ENCODE results near the gene DENND4A.
"Not testable (repeated sequence)": the region's sequence is repeated elsewhere in the genome, so short reads cannot be mapped to it uniquely, and the experiment has no call there.

The DENND4A gene

DNA sequence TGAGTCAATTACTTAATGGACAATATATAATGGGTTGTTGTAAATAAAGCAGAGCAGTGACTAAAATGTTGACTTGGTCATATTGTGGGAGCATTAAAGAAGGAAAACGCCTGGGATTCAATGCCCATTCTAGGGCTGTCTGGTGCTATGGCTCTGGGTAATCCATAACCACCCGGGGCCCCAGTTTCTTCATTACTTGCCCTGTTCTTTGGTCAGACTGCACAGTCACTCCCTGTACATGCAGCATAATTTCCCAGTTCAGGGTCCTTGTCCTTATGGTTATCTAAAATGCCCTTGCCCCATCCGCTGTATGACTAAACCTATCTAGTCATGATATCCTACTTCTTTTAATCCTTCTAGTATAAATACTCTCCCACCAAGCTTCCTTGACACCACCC, 27.5 kb upstream of the DENND4A start:
- DNase-seq (ENCODE audit: low spot score), result no peak

DNA sequence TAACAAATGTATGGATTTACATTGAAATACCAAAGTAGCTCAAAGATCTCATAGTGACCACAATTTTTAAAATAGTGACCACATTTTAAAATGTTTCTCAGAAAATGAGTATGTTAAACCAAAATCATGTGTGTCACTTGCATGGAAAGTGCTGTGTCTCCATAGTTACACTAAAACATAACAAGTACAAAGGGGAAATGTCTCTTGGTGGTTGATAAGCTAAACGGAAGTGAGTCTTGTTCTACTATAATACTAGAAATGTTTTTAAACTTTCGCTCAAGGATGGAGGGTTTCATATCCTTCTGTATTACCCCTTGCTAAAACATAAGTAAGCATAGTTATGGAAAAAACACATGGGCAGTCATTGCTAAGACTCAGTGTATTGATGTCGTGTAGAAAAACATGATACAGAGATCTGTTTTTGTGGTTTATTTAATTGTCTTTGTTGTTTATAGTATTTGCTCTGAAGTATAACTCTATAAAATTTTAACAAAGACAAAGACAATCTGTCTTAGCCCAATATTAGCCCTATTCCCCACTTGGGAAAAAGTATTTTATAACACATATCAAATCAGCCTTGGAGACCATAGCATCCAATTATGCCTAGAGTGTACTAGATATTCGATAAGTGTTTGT, 27.0 kb upstream of the DENND4A start:
- no peak for DNase-seq (ENCODE audit: low spot score)

DNA sequence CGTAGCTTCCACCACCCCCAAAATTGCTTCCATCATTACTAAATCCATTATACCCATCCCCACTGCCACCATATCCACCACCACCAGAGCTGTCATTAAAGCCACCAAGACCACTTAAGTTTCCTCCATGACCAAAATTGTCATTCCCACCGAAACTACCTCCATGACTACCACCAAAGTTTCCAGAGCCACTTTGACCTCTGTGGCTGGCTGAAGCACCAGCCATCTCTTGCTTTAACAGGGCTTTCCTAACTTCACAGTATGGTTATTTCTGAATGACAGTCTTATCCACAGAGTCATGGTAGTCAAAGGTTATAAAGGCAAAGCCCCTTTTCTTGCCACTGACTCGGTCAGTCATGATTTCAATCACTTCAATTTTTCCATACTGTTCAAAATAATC, 24.3 kb upstream of the DENND4A start:
- no peak for DNase-seq (ENCODE audit: low spot score)

DNA sequence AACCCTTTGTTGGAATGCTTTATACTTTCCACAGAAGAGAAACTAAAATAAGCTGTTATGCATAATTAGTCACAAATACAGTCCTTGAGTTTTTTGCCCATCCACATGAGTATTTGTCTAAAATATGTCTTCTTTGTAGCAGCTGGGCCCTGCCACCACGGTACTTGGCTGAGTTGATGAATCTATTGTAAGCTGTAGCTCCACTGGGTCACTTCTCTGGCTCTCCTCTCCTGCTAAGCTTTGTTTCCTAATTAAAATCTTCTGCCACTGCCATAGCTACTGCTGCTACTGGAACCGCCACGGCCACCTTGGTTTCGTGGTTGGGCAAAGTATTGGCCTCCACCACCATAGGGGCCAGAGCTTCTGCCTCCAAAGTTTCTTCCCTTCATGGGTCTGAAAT, 23.9 kb upstream of the DENND4A start:
- DNase-seq (ENCODE audit: low spot score), result not testable (repeated sequence)

DNA sequence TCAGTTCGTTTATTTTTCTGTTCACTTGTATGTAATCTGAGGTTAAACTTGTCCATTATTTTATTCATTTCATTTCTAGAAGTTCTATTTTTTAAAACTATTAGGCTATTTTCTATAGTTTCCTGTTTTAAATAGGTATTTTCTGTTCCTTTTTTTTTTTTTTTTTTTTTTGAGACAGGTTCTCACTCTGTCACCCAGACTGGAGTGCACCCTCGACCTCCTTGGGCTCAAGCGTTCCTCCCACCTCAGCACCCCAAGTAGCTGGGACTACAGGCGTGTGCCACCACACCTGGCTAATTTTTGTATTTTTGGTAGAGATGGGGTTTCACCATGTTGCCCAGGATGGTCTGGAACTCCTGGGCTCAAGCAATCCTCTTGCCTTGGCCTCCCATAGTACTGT, 22.2 kb upstream of the DENND4A start:
- DNase-seq (ENCODE audit: low spot score), result not testable (repeated sequence)

DNA sequence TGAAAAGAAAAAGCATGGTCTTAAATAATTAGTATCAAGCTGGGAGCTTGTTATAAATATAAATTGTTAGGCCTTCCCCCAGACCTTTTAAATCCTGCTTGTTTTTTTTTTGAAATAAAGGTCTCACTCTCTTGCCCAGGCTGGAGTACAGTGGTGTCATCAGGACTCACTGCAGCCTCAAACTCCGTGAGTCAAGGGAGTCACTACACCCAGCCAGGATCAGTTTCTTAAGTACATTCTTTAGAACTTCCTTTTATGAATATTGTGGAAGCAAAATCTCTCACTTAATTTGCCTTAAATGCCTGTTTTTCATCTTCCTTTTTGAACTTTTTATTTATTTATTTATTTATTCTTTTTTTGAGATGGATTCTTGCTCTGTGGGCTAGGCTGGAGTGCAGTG, 20.8 kb upstream of the DENND4A start:
- DNase-seq (ENCODE audit: low spot score), result no peak

DNA sequence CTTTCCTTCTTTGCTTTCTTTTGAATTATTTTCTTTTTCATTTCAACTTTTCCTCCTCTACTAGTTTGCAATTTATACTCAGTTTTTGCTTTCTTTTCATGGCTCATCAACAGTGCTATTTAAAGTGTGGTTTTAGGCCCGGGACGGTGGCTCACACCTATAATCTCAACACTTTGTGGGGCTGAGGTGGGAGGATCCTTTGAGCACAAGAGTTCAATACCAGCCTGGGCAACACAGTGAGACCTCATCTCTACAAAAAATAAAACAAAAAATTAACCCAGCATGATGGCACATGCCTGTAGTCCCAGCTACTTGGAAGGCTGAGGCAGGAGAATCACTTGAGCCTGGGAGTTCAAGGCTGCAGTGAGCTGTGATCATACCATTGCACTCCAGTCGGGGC, 20.4 kb upstream of the DENND4A start:
- DNase-seq (ENCODE audit: low spot score), result no peak

DNA sequence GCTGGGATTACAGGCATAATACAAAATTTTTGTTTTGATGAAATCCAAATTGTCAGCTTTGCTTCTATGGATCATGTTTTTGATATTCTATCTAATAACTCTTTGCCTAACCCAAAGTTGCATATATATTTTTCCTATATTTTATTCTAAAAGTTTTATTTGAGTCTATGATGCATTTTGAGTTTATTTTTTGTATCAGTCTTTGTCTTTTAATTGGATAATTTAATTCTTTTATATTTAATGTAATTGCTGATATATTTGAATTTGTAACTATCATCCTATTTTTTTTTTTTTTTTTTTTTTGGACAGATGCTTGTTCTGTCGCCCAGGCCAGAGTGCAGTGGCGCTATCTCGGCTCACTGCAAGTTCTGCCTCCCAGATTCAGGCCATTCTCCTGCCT, 19.7 kb upstream of the DENND4A start:
- DNase-seq (ENCODE audit: low spot score), result no peak

DNA sequence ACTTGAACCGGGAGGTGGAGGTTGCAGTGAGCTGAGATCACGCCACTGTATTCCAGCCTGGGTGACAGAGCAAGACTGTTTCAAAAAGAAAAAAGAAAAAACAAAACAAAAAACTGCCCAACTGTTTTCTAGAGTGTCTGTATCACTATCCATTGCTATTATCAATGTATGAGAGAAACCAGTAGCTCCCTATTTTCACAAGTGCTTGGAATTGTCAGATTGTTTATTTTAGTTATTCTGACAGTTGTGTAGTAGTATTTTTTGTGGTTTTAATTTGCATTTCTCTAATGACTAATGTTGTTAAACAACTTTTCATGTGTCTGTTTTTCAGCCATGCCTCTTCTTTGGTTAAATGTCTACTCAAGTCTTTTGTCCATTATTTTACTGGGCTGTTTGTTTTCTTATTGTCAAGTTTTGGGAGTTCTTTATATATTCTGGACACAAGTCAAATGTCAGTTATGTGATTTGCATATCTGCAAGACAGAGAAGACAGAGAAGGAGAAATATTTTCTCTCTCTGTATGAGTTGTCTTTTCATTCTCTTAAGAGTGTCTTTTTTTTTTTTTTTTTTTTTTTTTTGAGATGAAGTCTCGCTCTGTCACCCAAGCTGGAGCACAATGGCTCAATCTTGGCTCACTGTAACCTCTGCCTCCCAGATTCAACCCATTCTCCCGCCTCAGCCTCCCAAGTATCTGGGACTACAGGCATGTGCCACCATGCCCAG, 19.1 kb upstream of the DENND4A start:
- not testable (repeated sequence) for DNase-seq (ENCODE audit: low spot score)

DNA sequence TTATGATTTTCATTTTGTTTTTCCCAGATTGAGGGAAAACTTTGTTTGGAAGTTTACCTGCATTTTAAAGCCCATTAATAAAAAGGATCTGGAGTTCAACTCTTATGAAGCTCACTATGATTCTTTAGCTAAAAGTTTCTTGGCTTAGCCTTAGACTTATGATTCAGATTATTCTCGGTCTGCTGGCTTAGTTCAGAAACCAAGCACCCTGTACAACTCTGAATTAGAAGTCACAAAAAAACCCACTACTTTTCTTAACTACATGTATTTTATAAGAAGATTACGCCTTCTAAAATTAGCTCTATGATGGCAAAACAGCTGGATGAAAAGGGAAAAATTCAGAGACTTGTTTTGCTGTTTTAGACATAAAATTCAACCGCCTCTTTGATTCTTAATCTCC, 14.3 kb upstream of the DENND4A start:
- DNase-seq (ENCODE audit: low spot score), result no peak

DNA sequence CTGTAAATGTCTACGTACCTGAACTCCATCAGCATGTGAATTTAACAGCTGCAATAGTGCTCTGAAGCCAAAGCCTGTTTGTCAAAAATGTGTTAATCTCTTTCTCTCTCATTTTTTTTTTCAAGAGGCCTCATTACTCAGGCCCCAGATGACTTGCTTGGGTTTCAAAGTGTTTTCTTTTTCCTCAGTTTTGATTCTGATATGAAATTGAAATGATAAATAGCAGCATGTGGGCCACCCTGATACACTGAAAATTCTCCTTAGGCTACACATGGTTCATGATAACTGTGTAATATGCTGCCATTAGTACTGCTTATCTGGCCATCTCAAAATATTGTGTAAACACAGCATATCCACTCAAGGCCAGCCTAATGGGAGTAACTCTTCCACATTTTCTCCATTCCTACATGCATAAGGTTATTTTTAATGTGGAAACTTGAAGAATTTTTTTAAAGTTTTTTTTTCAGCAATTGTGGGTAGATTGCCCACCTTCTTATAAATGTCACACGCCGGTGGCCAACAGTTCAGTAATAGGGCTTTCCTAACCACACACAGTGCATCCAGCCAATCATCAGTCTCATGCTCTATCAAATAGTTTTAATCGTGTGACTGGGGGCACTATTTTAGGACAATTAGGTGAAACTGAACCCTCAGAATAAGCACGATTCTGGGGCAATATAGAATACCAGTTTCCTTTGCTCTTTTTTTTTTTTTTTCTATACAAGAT, 13.1 kb upstream of the DENND4A start:
- DNase-seq (ENCODE audit: low spot score), result no peak

DNA sequence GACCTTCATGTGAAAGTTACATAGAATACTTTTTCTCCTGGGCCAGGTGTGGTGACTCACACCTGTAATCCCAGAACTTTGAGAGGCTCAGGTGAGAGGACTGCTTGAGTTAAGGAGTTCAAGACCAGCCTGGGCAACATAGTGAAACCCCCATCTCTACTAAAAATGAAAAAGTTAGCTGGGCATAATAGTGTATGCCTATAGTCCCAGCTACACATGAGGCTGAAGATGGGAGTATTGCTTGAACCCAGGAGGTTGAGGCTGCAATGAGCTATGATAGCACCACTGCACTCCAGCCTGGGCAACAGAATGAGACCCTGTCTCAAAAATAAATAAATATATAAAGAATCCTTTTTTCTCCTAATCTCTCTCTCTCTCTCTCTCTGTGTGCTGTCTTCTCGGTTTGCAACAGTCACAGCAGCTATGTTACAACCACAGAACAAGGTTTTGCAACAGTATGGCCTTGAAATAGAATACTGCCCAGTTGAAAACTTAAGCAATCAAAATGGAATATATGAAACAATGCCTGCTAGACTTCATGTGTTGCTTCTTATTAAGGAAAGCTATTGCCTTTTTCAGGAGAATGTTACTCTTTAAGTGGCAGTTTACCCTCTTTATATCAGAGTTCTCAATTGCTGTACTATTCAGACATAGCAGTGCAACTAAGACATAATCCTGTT, 12.3 kb upstream of the DENND4A start:
- no peak for DNase-seq (ENCODE audit: low spot score)

DNA sequence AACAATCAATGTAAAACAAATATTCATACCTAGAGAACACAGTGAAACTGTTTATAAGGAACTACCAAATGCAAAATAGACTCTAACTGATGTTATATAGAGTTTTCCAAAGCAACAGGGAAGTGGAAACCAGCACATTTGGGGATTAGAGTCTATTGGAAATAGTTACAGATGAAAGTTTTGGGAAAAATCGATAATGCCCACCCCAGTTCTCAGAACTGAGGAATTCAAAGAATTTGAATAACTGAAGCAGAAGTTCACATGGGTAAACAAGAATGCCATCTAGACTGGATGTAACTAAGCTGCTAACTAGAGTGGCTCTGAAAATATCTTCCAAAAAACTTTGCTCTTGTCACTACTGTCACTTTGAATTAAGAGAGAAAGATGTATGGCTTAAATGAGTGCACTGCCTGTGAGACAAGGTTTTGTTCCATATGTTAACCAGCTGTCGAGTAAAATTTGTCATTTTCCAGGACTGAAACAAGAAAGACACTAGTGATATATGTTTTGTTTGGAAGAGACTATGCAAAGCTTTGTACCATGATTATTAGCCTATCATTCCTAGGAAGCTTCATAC, 9.2 kb upstream of the DENND4A start:
- DNase-seq (ENCODE audit: low spot score), result no peak

DNA sequence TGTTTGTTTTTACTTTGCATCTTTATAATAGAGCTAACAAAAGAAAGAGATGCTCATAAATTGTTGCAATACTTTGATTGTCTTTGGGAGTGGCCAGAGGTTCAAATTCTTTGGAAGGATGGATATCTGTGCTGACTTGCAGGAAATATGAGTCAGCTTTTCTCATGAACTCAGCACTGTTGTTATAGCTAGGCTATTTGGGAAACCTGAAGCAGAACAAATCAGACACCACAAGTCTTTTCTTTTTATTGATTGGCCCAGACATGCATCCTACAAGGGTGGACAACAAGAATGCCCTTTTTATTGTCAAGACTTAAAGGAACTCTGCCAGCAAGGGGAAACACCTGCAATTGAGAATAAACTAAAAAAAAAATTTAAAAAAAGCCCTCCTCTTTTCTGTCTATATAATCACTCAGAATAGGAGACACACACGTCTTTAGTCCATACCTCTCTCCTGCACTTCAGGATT, 4.6 kb upstream of the DENND4A start:
- no peak for DNase-seq (ENCODE audit: low spot score)

DNA sequence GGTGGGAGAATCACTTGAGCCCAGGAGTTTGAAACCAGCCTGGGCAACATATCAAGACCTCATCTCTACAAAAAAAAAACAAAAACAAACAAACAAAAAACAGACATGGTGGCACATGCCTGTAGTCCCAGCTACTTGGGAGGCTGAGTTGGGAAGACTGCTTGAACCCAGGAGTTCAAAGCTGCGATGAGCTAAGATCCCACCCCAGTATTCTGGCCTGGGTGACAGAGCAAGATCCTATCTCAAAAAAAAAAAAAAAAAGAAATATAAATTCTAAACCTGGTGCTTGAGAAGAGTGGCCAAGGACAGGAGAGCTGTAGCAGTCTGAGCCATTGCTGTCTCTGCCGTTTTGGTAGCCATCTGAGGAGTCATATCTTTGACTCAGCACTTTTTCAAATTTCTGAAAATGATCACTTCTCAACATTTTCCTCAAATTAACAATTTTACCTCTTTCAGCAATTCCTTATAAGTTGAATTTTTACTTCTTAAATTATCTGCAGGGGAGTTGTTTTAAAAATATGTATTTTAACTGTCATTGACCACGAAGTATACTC, 3.6 kb upstream of the DENND4A start:
- DNase-seq (ENCODE audit: low spot score), result no peak

DNA sequence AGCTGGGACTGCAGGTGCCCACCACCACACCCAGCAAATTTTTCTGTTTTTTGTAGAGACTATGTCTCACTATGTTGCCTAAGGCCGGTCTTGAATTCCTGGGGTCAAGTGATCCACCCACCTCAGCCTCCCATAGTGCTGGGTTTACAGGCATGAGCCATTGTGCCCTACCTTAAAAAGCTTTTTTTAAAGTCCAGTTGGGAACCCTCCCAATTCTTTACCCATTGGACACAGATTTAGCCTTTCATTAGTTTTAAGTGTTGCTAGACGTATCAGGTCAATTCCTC, 1.7 kb upstream of the DENND4A start:
- no peak for DNase-seq (ENCODE audit: low spot score)

DNA sequence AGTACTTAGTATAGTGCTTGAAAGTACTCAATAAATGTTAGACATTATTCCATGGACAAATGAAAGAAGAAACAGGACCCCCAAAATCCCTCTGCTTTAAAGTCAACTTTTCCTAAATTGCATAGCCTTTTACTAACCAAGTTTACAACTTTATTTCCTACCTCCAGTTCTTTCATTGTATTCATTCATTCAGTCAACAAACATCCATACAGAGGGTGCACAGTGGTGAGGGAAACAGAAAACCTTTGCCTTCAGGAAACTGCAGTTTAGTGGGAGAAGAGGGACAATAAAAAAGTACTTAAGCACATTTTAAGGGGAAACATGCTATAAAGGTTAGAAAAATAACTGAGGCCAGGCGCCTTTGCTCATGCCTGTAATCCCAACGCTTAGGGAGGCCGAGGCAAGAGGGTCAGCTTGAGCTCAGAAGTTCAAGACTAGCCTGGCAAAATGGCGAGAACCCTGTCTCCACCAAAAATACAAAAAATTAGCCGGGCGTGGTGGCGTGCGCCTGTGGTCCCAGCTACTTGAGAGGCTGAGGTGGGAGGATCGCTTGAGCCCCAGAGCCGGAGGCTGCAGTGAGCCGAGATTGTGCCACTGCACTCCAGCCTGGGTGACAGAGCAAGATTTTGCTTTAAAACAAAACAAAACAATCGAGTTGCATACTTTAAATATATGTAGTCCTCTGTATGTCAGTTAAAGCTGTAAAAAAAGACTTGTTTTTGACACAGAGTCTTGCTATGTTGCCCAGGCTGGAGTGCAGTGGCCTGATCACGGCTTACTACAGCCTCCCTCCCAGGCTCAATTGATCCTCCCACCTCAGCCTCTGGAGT, 1.1 kb upstream of the DENND4A start:
- no peak for DNase-seq (ENCODE audit: low spot score)

DNA sequence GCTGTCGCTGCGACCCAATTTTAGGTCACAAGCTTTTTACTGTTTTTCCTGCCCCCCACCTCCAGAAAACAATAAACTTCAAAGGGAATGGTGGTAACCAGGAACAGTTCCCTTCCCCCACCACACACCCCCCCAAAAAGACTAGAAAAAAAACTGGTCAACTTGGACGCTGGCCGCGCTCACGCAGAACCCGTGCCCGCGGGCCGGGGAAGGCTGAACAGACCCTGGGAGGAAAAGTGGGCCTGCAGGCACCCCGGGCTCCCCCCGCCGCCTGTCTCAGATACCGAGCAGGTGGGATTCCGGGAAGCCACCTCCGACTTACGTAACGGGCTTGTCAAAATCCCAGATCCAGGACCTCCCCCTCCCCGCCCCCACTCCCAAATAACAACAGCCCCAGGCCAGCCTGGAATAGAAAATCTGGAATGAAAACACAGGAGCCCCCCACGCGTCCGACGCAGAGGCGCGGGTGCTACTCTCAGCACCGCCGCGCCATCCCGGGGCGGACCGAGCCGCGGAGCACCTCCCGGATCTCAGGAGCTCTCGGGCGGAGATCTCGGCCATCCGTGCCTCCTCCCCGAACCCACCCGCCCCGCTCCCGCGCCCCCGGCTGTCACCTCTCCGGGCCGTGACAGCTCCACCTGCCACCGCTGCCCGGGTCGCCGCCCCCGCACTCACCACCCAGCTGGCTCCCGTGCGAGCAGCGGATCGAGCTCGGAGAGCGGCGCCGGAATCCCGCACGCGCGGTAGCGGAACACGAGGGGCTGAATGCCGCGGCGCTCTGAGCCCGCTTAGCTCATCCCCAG, 557 bp downstream of the DENND4A start:
- no peak for DNase-seq (ENCODE audit: low spot score)

DNA sequence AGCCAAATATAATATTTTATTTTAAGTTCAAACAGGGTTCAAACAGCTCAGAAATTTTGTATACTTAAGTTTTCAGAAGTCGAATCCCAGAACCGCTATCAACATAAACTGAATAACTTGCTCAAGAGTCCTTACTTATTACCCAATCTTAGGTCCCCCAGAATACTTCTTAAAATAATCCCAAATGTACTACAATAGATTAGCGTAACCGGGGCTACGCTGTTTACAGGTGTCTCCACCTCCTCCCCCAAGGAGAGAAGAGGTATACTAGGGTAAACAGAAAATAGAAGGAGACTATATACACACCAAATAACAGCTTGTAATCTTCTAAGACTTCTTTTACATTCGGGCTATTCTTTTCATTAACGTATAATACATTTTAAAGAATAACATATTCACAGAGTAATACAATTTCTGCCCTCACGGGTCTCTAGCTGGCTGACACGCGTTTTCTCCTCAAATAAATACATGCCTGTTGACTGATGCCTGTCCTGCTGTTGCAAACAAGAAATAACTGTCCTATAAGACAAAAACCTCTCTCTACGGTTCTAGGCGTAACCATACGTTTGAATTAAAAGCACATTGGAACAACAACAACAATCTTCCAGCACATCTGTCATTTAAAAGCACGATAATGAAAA, 1.3 kb downstream of the DENND4A start:
- DNase-seq (ENCODE audit: low spot score), result no peak

Measured in SK-N-DZ (cell line).